Measurements from ENCODE around the gene ABCC9.

DNA sequence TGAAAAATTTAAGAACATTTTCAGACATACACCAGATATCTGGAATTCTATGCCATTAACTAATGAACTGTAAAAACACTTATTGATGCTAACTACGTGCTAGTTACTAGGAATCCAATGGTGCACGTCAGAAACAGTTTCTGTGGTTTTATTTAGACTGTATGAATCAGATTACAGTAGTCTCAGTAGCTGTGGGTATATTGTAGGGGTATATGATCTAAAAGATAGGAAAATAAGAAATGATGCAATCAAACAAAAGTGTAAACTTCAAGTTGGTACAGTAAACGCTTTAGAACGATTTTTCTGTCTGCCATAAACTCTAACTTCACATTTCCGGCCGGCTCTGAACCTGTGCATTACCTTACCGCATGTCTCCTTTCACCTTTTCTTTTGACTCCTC, 2.3 kb downstream of the ABCC9 start:
- TF ChIP-seq, protein P1, sequence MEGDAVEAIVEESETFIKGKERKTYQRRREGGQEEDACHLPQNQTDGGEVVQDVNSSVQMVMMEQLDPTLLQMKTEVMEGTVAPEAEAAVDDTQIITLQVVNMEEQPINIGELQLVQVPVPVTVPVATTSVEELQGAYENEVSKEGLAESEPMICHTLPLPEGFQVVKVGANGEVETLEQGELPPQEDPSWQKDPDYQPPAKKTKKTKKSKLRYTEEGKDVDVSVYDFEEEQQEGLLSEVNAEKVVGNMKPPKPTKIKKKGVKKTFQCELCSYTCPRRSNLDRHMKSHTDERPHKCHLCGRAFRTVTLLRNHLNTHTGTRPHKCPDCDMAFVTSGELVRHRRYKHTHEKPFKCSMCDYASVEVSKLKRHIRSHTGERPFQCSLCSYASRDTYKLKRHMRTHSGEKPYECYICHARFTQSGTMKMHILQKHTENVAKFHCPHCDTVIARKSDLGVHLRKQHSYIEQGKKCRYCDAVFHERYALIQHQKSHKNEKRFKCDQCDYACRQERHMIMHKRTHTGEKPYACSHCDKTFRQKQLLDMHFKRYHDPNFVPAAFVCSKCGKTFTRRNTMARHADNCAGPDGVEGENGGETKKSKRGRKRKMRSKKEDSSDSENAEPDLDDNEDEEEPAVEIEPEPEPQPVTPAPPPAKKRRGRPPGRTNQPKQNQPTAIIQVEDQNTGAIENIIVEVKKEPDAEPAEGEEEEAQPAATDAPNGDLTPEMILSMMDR (IDR thresholded peaks at IDR 0.05 in 4 of 5, conservative IDR thresholded peaks at IDR 0.05 in 1 of 5): no peak
- TF ChIP-seq POLR2A (IDR thresholded peaks at IDR 0.05): no peak
